HT1080 (cell line): ENCODE measurements around the gene ISCA1. TPM values are rescaled to one million over a fixed set of nuclear protein-coding genes. Genes with fewer than 3 reads are reported as not detected.

Experiments
- DNase-seq: peaks from one replicate; pipeline ENCODE4 v3.0.0-alpha.2; 2015; ENCODE audit warnings: low read depth
- total RNA-seq: library from RNA; depleted of rRNA; stranded (reverse); fragments of >200 nt; shearing (Covaris generic); gene quantifications from 2 replicates; pipeline ENCODE4 v1.2.3, GENCODE V29; 2014

ISCA1 gene
- total RNA-seq, 1 experiment from 2014 or later, result 38.9 TPM

- DNase-seq, result no peak
Observed at GRCh38 chr9:86286278-86286677, 3.9 kb upstream of the ISCA1 start.

GRCh38 chr9:86285261-86285660 lies 2.9 kb upstream of the ISCA1 start:
- no peak for DNase-seq

GRCh38 chr9:86282979-86283535 lies 719 bp upstream of the ISCA1 start:
- DNase-seq, result peak; percentile 81

GRCh38 chr9:86281593-86282076 lies 703 bp downstream of the ISCA1 start:
- no peak for DNase-seq

- no peak for DNase-seq
Observed at GRCh38 chr9:86280580-86280979, 1.8 kb downstream of the ISCA1 start.

- no peak for DNase-seq
Observed at GRCh38 chr9:86279839-86280238, 2.5 kb downstream of the ISCA1 start.

- no peak for DNase-seq
Observed at GRCh38 chr9:86277072-86277471, 5.3 kb downstream of the ISCA1 start.

- DNase-seq, result no peak
Observed at GRCh38 chr9:86275962-86276361, 6.4 kb downstream of the ISCA1 start.

- no peak for DNase-seq
Observed at GRCh38 chr9:86274821-86275643, 7.3 kb downstream of the ISCA1 start.

GRCh38 chr9:86272221-86272620 lies 10.1 kb downstream of the ISCA1 start:
- no peak for DNase-seq

- DNase-seq, result no peak
Observed at GRCh38 chr9:86263876-86264275, 18.5 kb downstream of the ISCA1 start.

- no peak for DNase-seq
Observed at GRCh38 chr9:86262492-86262891, 19.8 kb downstream of the ISCA1 start.

- no peak for DNase-seq
Observed at GRCh38 chr9:86259557-86259956, 22.8 kb downstream of the ISCA1 start, which contains the start of gene C9orf153. C9orf153 (minus strand) TSS chr9:86259657; CDS start chr9:86229603, 30,054 bp downstream.

GRCh38 chr9:86257391-86257790 lies 24.9 kb downstream of the ISCA1 start:
- DNase-seq, result no peak

- DNase-seq, result no peak
Observed at GRCh38 chr9:86256653-86257052, 25.7 kb downstream of the ISCA1 start.

GRCh38 chr9:86253577-86253976 lies 28.8 kb downstream of the ISCA1 start:
- no peak for DNase-seq

GRCh38 chr9:86252870-86253269 lies 29.5 kb downstream of the ISCA1 start:
- no peak for DNase-seq

GRCh38 chr9:86250123-86250522 lies 32.2 kb downstream of the ISCA1 start:
- no peak for DNase-seq

- DNase-seq, result no peak
Observed at GRCh38 chr9:86248746-86249145, 33.6 kb downstream of the ISCA1 start.

GRCh38 chr9:86246752-86247161 lies 35.6 kb downstream of the ISCA1 start:
- DNase-seq, result no peak

GRCh38 chr9:86242071-86242470 lies 40.3 kb downstream of the ISCA1 start:
- DNase-seq, result no peak

- no peak for DNase-seq
Observed at GRCh38 chr9:86241216-86241615, 41.1 kb downstream of the ISCA1 start.
